NCI-H2107 (cell line): Measurements from ENCODE around the gene PLXNC1.

ENCODE experiments used
- DNase-seq: peaks from one replicate; lab custom pipeline; 2025; lab: John Stamatoyannopoulos, UW

Gene PLXNC1

GRCh38 chr12:94204499-94205247, 56.3 kb downstream of the PLXNC1 start:
- no peak for DNase-seq

GRCh38 chr12:94205822-94206221, 57.4 kb downstream of the PLXNC1 start:
- DNase-seq: no peak

GRCh38 chr12:94206886-94207285, 58.5 kb downstream of the PLXNC1 start:
- no peak for DNase-seq

- no peak for DNase-seq
Observed at GRCh38 chr12:94207467-94207848, 59.1 kb downstream of the PLXNC1 start.

GRCh38 chr12:94207849-94208621, 59.7 kb downstream of the PLXNC1 start:
- DNase-seq: no peak

- no peak for DNase-seq
Observed at GRCh38 chr12:94208622-94208966, 60.2 kb downstream of the PLXNC1 start.

- DNase-seq: no peak
Observed at GRCh38 chr12:94209240-94209639, 60.9 kb downstream of the PLXNC1 start.

GRCh38 chr12:94211021-94211420, 62.6 kb downstream of the PLXNC1 start:
- DNase-seq: no peak

GRCh38 chr12:94218233-94218632, 69.9 kb downstream of the PLXNC1 start:
- no peak for DNase-seq

- no peak for DNase-seq
Observed at GRCh38 chr12:94219622-94220302, 71.4 kb downstream of the PLXNC1 start.

- DNase-seq: no peak
Observed at GRCh38 chr12:94220804-94221203, 72.4 kb downstream of the PLXNC1 start.

GRCh38 chr12:94222351-94223084, 74.1 kb downstream of the PLXNC1 start:
- no peak for DNase-seq

- DNase-seq: no peak
Observed at GRCh38 chr12:94223842-94224241, 75.5 kb downstream of the PLXNC1 start.

GRCh38 chr12:94225506-94225905, 77.1 kb downstream of the PLXNC1 start:
- DNase-seq: no peak

GRCh38 chr12:94225947-94226630, 77.7 kb downstream of the PLXNC1 start:
- no peak for DNase-seq

GRCh38 chr12:94227066-94227465, 78.7 kb downstream of the PLXNC1 start:
- no peak for DNase-seq

GRCh38 chr12:94228488-94228907, 80.1 kb downstream of the PLXNC1 start:
- no peak for DNase-seq

GRCh38 chr12:94229902-94230301, 81.5 kb downstream of the PLXNC1 start:
- no peak for DNase-seq

- no peak for DNase-seq
Observed at GRCh38 chr12:94230357-94230905, 82.1 kb downstream of the PLXNC1 start.

- DNase-seq: no peak
Observed at GRCh38 chr12:94231709-94232108, 83.3 kb downstream of the PLXNC1 start.

GRCh38 chr12:94235848-94236247, 87.5 kb downstream of the PLXNC1 start:
- no peak for DNase-seq
